Uterus (tissue), 4 donors: ENCODE measurements around the gene KCNQ1. TPM values are rescaled to one million over a fixed set of nuclear protein-coding genes. Genes with fewer than 3 reads are reported as not detected.

ENCODE experiments used
- DNase-seq, 2 donors: peaks; one replicate each; pipeline ENCODE4 v3.0.0-alpha.2; 2019 to 2020
- H3K27ac ChIP-seq, 2 donors: fragments of 200-600 bp; sonication (generic); 1 replicate in 1 of 2; 2 replicates in 1 of 2; pipeline ENCODE4 v1.5.1; 2016 to 2018
- H3K27me3 ChIP-seq, 2 donors: fragments of 200-600 bp; sonication (generic); one replicate each; pipeline ENCODE4 v1.5.1; 2018 to 2019; ENCODE audit warnings: control low read depth in 1 of 2
- H3K36me3 ChIP-seq, 2 donors: fragments of 200-600 bp; sonication (generic); one replicate each; pipeline ENCODE4 v1.5.1; 2019; ENCODE audit warnings: control low read depth in 1 of 2
- H3K4me1 ChIP-seq, 2 donors: fragments of 200-600 bp; sonication (generic); one replicate each; pipeline ENCODE4 v1.5.1; 2018 to 2019; ENCODE audit warnings: control low read depth in 1 of 2
- H3K4me3 ChIP-seq, 2 donors: fragments of 200-600 bp; sonication (generic); 1 replicate in 1 of 2; 2 replicates in 1 of 2; pipeline ENCODE4 v1.5.1; 2018 to 2019; ENCODE audit warnings: mild to moderate bottlenecking in 1 of 2
- H3K9me3 ChIP-seq, 2 donors: fragments of 200-600 bp; sonication (generic); one replicate each; pipeline ENCODE4 v1.5.1; 2019; ENCODE audit warnings: control low read depth in 1 of 2
- POLR2A ChIP-seq, 2 donors: fragments of 450-650 bp; IDR thresholded peaks; one replicate each; pipeline ENCODE4 v1.6.1; 2016; ENCODE audit warnings: antibody characterized with exemption in 2 of 2, mild to moderate bottlenecking in 1 of 2, moderate library complexity in 1 of 2
- intact Hi-C: fragments of 100-400 bp; cut with DNase I; formaldehyde crosslinking; loops from one replicate; pipeline ENCODE4 v1.15.1; 2023; ENCODE audit warnings: low total_unique reads
- total RNA-seq, 4 donors: library from RNA; depleted of rRNA in 3 of 4; stranded (reverse); fragments of >200 nt in 3 of 4; gene quantifications; one replicate each; pipeline versions ENCODE4 v1.1.0 to v1.2.4, GENCODE V29; 2014 to 2023
- TF ChIP-seq, protein P1 (sequence below), 4 experiments: fragments of 200-600 bp in 2 of 4; fragments of 450-650 bp in 2 of 4; sonication (generic) in 2 of 4; IDR thresholded peaks; one replicate each; pipeline ENCODE4 v1.5.1; 2016 to 2019; ENCODE audit warnings: antibody characterized with exemption in 4 of 4, mild to moderate bottlenecking in 2 of 4, moderate library complexity in 1 of 4
- donor health status: DM: yes; HTN: yes; CAD: no.

The KCNQ1 gene
- total RNA-seq, 4 donors from 2014 or later: 2.6 to 10.4 (median 5.4) TPM

- H3K4me1 ChIP-seq: no peaks in the 10 kb centered on the region
- no peaks in the 10 kb centered on the region for H3K27me3 ChIP-seq
- DNase-seq: no peak
- H3K36me3 ChIP-seq: no peaks in the 10 kb centered on the region
- no peak for TF ChIP-seq POLR2A (IDR thresholded peaks at IDR 0.05)
- TF ChIP-seq, protein P1, sequence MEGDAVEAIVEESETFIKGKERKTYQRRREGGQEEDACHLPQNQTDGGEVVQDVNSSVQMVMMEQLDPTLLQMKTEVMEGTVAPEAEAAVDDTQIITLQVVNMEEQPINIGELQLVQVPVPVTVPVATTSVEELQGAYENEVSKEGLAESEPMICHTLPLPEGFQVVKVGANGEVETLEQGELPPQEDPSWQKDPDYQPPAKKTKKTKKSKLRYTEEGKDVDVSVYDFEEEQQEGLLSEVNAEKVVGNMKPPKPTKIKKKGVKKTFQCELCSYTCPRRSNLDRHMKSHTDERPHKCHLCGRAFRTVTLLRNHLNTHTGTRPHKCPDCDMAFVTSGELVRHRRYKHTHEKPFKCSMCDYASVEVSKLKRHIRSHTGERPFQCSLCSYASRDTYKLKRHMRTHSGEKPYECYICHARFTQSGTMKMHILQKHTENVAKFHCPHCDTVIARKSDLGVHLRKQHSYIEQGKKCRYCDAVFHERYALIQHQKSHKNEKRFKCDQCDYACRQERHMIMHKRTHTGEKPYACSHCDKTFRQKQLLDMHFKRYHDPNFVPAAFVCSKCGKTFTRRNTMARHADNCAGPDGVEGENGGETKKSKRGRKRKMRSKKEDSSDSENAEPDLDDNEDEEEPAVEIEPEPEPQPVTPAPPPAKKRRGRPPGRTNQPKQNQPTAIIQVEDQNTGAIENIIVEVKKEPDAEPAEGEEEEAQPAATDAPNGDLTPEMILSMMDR (IDR thresholded peaks at IDR 0.05): no peak
- no peaks in the 10 kb centered on the region for H3K9me3 ChIP-seq
- intact Hi-C loops: no loop called here
- no peak overlapping the region for H3K27ac ChIP-seq
- H3K4me3 ChIP-seq: no peak overlapping the region
Measured at GRCh38 chr11:2565447-2566222, 120.8 kb downstream of the KCNQ1 start.

GRCh38 chr11:2566223-2567025 is 121.6 kb downstream of the KCNQ1 start:
- no peak overlapping the region for H3K4me3 ChIP-seq
- DNase-seq: no peak

GRCh38 chr11:2567026-2567671 is 122.3 kb downstream of the KCNQ1 start:
- Histone ChIP-seq H3K27ac (no peak overlapping the region), H3K36me3 (no peaks in the 10 kb centered on the region), H3K9me3 (no peaks in the 10 kb centered on the region), H3K27me3 (no peaks in the 10 kb centered on the region), H3K4me1 (no peaks in the 10 kb centered on the region), H3K4me3 (no peak overlapping the region)
- TF ChIP-seq POLR2A (IDR thresholded peaks at IDR 0.05): no peak
- TF ChIP-seq, protein P1 (IDR thresholded peaks at IDR 0.05): no peak
- intact Hi-C loops: no loop called here
- DNase-seq: no peak

More at GRCh38 chr11:2566223-2567025, 121.6 kb downstream of the KCNQ1 start:
- TF ChIP-seq, protein P1 (IDR thresholded peaks at IDR 0.05): peak in 2 of 4 experiments; percentile 17 to 19
- TF ChIP-seq POLR2A (IDR thresholded peaks at IDR 0.05): no peak
- Histone ChIP-seq H3K36me3 (no peaks in the 10 kb centered on the region), H3K27ac (no peak overlapping the region), H3K27me3 (no peaks in the 10 kb centered on the region), H3K4me1 (no peaks in the 10 kb centered on the region), H3K9me3 (no peaks in the 10 kb centered on the region)
- intact Hi-C loops: no loop called here

DNA sequence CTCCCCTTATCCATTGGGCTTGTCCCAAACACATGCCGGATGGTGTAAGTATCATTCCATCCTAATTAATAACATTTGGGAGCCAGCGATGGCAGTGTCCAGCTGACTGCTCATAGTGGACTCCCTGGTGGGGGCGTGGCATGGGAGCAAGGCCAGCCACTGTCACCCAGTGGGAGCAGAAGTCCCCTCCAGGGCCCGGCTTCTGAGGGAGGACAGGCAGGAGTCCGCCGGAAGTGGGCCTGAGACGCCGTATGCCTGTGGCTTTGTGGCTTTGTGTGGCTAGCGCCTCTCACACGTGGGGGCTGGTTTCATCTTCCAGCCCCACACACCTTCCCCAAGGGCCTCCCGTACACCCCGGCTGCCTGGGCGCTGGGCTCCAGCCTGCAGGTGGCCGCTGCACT is 124.5 kb downstream of the KCNQ1 start:
- no peaks in the 10 kb centered on the region for H3K9me3 ChIP-seq
- H3K4me3 ChIP-seq: no peak overlapping the region
- H3K36me3 ChIP-seq: no peaks in the 10 kb centered on the region
- intact Hi-C loops: no loop called here
- no peak overlapping the region for H3K27ac ChIP-seq
- no peak for DNase-seq
- H3K27me3 ChIP-seq: no peaks in the 10 kb centered on the region
- no peaks in the 10 kb centered on the region for H3K4me1 ChIP-seq
- TF ChIP-seq, protein P1 (IDR thresholded peaks at IDR 0.05): no peak
- no peak for TF ChIP-seq POLR2A (IDR thresholded peaks at IDR 0.05)
